Brain microvascular endothelial cell (primary cell): ENCODE results near the gene SIPA1L3.

Experiments
- DNase-seq: peaks from one replicate; pipeline ENCODE4 v3.0.0-alpha.2; 2020
- H3K27ac ChIP-seq: fragments of 250-450 bp; sonication (Bioruptor Pico); 2 replicates; pipeline ENCODE4 v1.5.1; 2020; ENCODE audit warnings: mild to moderate bottlenecking, moderate library complexity
- H3K27me3 ChIP-seq: fragments of 250-450 bp; sonication (Bioruptor Pico); replicated peaks from 2 replicates; pipeline ENCODE4 v1.5.1; 2020; ENCODE audit warnings: mild to moderate bottlenecking
- H3K36me3 ChIP-seq: fragments of 250-450 bp; sonication (Bioruptor Pico); replicated peaks from 2 replicates; pipeline ENCODE4 v1.5.1; 2020; ENCODE audit warnings: mild to moderate bottlenecking
- H3K4me3 ChIP-seq: 2 replicates; pipeline ENCODE4 v1.5.1; 2011; ENCODE audit warnings: low read depth, mild to moderate bottlenecking, control low read depth, low read length, moderate library complexity
- CTCF ChIP-seq: IDR thresholded peaks from 2 replicates; pipeline ENCODE4 v1.5.1; 2011; ENCODE audit warnings: low read depth, mild to moderate bottlenecking, moderate library complexity, low read length, control low read depth, inconsistent platforms; ENCODE audit errors: missing control alignments
- in situ Hi-C: cut with HindIII; loops from 2 replicates; pipeline ENCODE4 v1.10.0; 2017; ENCODE audit warnings: low sequenced_read_pairs, low pct_ligation_motif_present

Gene SIPA1L3

GRCh38 chr19:38163419-38164290 lies 256.6 kb downstream of the SIPA1L3 start:
- Histone ChIP-seq H3K4me3 (no peak overlapping the region), H3K27ac (no peak overlapping the region), H3K27me3 (no peaks in the 10 kb centered on the region), H3K36me3 (peaks cover 60% of the 10 kb centered on the region)
- TF ChIP-seq CTCF, result no peak
- in situ Hi-C loops, result no loop called here
- DNase-seq, result no peak

DNA sequence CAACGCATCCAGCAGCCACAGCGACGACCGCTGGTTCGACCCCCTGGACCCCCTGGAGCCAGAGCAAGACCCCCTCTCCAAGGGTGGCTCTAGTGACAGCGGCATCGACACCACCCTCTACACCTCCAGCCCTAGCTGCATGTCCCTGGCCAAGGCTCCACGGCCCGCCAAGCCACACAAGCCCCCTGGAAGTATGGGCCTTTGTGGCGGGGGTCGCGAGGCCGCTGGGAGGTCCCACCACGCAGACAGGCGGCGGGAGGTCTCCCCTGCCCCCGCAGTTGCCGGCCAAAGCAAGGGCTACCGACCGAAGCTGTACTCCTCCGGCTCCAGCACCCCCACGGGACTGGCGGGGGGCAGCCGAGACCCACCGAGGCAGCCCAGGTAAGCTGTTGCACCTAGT lies 257.5 kb downstream of the SIPA1L3 start:
- Histone ChIP-seq H3K36me3 (peaks cover 60% of the 10 kb centered on the region), H3K27ac (no peak overlapping the region), H3K27me3 (no peaks in the 10 kb centered on the region), H3K4me3 (no peak overlapping the region)
- in situ Hi-C loops, result no loop called here
- no peak for DNase-seq
- no peak for TF ChIP-seq CTCF

DNA sequence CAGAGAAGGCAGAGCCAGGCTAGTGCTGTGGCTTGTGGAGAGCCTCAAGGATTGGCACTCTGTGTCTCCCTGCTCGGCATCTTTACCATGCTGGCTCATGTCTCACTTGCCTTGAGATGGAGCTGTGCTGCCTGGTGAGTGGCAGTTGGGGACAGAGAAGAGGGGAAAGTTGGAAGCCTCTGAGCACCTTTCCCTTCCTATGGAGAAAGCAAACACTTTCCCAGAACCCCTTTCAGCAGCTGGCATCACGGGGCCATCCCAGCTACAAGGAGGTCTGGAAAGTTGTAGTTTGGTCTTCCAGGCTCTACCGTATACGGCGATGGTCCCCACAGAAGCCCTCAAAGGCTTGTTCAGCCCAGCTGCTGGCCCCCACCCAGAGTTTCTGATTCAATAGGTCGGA lies 258.3 kb downstream of the SIPA1L3 start:
- no peak for DNase-seq
- in situ Hi-C loops, result no loop called here
- Histone ChIP-seq H3K27me3 (no peaks in the 10 kb centered on the region), H3K27ac (no peak overlapping the region), H3K4me3 (no peak overlapping the region), H3K36me3 (peaks cover 58% of the 10 kb centered on the region)
- no peak for TF ChIP-seq CTCF

DNA sequence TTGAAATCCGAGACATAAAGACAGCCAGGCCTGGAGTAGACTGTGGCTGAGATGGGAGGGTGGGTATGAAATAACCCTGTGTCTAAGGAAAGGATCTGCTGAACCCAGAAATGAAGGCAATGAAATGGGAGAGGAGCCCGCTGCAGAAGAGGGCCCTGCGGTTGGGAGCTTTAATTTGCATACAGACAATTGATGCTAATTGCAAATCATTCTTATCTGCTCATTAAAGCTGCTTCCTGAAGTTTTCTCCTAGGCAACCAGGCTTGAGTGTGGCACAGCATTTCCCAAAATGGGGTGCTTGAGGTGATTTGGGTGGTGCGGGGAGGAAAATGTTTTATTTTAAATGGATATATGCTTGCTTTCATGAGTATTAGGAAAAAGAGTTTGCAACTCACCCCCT lies 261.6 kb downstream of the SIPA1L3 start:
- no peak overlapping the region for H3K27ac ChIP-seq
- H3K36me3 ChIP-seq, result peaks cover 37% of the 10 kb centered on the region
- H3K27me3 ChIP-seq, result no peaks in the 10 kb centered on the region
- in situ Hi-C loops, result no loop called here
- no peak overlapping the region for H3K4me3 ChIP-seq
- DNase-seq, result no peak
- no peak for TF ChIP-seq CTCF

DNA sequence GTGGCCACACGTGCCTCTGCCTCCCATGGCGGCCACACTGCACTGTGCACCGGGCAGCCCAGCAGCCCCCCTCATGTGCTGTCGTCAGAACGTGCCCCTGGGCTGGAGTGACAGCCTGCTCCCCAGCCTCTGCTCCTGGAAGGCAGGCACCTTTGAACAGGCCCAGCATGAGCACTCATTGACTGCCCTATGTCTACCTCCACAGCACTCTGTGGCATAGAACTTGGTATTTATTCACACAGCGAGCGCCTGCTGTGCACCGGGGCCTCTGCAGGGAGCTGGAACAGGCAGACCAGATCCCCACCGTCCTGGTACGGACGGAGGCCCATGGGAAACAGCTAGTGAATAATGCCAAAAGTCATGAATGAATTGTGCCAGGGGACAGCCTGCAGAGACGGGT lies 263.3 kb downstream of the SIPA1L3 start:
- Histone ChIP-seq H3K27ac (no peak overlapping the region), H3K4me3 (no peak overlapping the region), H3K36me3 (peaks cover 20% of the 10 kb centered on the region), H3K27me3 (no peaks in the 10 kb centered on the region)
- no peak for TF ChIP-seq CTCF
- no peak for DNase-seq
- in situ Hi-C loops, result no loop called here

DNA sequence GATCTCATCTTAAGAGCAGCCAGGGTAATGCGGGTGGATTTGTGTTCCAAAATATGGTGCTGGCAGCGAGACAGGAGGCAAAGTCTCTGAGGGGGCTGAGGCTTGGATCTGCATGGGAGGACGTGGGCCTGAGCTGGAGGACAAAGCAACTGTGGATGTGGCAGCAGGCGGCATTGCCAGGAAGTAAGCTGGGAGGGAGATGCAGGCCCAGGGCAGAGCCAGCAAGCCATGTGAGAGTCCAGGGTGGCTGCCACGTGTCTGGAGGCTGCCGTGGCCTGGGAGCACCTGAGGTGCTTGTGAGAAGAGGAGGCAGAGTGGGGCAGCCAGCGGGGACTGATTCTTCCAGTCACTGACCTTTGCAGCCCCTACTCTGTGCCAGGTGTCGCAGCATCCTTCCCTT lies 265.0 kb downstream of the SIPA1L3 start:
- H3K36me3 ChIP-seq, result peaks cover 20% of the 10 kb centered on the region
- TF ChIP-seq CTCF, result no peak
- no peak for DNase-seq
- H3K4me3 ChIP-seq, result no peak overlapping the region
- no peaks in the 10 kb centered on the region for H3K27me3 ChIP-seq
- no peak overlapping the region for H3K27ac ChIP-seq
- in situ Hi-C loops, result no loop called here
